WERI-Rb-1 (cell line): ENCODE results near the gene TM4SF18.

Experiments
- DNase-seq: peaks from one replicate; pipeline ENCODE4 v3.0.0-alpha.2; 2020
- H3K27ac ChIP-seq: fragments of 250-450 bp; sonication (Bioruptor Pico); 2 replicates; pipeline ENCODE4 v1.5.1; 2020; ENCODE audit warnings: mild to moderate bottlenecking, moderate library complexity
- H3K27me3 ChIP-seq: fragments of 250-450 bp; sonication (Bioruptor Pico); 2 replicates; pipeline ENCODE4 v1.5.1; 2021; ENCODE audit warnings: mild to moderate bottlenecking, low read depth, moderate library complexity; ENCODE audit not compliant: insufficient read depth, severe bottlenecking
- H3K36me3 ChIP-seq: fragments of 250-450 bp; sonication (Bioruptor Pico); 2 replicates; pipeline ENCODE4 v1.5.1; 2020; ENCODE audit warnings: mild to moderate bottlenecking, moderate library complexity
- H3K4me3 ChIP-seq: 2 replicates; pipeline ENCODE4 v1.5.1; 2011; ENCODE audit warnings: low read depth, mild to moderate bottlenecking, control low read depth, low read length
- H3K9me3 ChIP-seq: fragments of 250-450 bp; sonication (Bioruptor Pico); 2 replicates; pipeline ENCODE4 v1.5.1; 2021; ENCODE audit warnings: mild to moderate bottlenecking, moderate library complexity; ENCODE audit not compliant: severe bottlenecking
- TF ChIP-seq, protein P1 (sequence below): IDR thresholded peaks from 2 replicates; pipeline ENCODE4 v1.5.1; 2011; ENCODE audit warnings: low read depth, mild to moderate bottlenecking, control low read depth, inconsistent platforms, low read length

The TM4SF18 gene

GRCh38 chr3:149369991-149370866, 36.8 kb upstream of the TM4SF18 start:
- Histone ChIP-seq H3K27ac (no peak overlapping the region), H3K9me3 (no peaks in the 10 kb centered on the region), H3K36me3 (no peaks in the 10 kb centered on the region), H3K4me3 (no peak overlapping the region), H3K27me3 (no peaks in the 10 kb centered on the region)
- DNase-seq: no peak
- TF ChIP-seq, protein P1, sequence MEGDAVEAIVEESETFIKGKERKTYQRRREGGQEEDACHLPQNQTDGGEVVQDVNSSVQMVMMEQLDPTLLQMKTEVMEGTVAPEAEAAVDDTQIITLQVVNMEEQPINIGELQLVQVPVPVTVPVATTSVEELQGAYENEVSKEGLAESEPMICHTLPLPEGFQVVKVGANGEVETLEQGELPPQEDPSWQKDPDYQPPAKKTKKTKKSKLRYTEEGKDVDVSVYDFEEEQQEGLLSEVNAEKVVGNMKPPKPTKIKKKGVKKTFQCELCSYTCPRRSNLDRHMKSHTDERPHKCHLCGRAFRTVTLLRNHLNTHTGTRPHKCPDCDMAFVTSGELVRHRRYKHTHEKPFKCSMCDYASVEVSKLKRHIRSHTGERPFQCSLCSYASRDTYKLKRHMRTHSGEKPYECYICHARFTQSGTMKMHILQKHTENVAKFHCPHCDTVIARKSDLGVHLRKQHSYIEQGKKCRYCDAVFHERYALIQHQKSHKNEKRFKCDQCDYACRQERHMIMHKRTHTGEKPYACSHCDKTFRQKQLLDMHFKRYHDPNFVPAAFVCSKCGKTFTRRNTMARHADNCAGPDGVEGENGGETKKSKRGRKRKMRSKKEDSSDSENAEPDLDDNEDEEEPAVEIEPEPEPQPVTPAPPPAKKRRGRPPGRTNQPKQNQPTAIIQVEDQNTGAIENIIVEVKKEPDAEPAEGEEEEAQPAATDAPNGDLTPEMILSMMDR: no peak

DNA sequence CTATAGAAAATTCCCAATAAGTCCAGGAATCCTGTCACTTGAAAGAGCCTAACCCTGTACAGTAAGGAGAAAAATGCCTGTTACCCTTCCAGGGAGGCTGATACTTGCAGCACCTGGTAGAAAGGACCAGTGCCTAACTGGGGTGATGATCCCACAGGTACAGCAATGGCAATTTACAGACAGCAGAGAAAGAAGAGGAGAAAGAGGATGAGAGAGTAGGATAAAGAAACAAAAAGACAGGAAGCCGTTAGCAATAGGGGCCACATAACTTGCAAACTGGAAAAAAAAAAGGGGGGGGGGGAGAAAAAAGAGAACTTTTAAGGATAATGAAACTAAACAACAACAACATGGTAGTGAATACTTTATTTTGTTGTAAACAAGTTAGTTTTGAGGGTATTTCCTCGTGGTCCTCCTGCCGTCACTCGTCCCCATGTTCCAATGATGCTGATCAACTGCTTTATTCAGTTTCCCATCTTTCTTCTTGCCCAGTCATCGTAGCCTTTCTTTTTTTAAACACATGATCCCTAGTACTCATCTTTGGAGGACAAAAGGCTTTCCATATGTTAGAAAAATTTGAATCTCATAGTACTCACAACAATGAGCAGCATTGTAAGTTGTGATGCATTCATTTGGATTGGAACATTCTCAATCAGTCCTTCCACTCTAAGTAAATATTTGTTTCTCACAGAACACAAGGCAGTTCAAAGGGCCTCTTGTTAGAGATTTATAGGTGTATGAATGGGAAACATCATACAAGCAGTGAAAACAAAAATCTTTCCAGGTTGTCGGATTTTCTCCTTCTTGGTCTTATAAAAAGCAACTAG, 35.5 kb upstream of the TM4SF18 start:
- Histone ChIP-seq H3K9me3 (no peaks in the 10 kb centered on the region), H3K4me3 (no peak overlapping the region), H3K27ac (no peak overlapping the region), H3K36me3 (no peaks in the 10 kb centered on the region), H3K27me3 (no peaks in the 10 kb centered on the region)
- no peak for DNase-seq
- TF ChIP-seq, protein P1: no peak

- no peaks in the 10 kb centered on the region for H3K27me3 ChIP-seq
- TF ChIP-seq, protein P1: no peak
- H3K36me3 ChIP-seq: no peaks in the 10 kb centered on the region
- no peak overlapping the region for H3K4me3 ChIP-seq
- H3K9me3 ChIP-seq: no peaks in the 10 kb centered on the region
- DNase-seq: no peak
- no peak overlapping the region for H3K27ac ChIP-seq
These were observed 34.8 kb upstream of the TM4SF18 start for GRCh38 chr3:149368201-149368673.

DNA sequence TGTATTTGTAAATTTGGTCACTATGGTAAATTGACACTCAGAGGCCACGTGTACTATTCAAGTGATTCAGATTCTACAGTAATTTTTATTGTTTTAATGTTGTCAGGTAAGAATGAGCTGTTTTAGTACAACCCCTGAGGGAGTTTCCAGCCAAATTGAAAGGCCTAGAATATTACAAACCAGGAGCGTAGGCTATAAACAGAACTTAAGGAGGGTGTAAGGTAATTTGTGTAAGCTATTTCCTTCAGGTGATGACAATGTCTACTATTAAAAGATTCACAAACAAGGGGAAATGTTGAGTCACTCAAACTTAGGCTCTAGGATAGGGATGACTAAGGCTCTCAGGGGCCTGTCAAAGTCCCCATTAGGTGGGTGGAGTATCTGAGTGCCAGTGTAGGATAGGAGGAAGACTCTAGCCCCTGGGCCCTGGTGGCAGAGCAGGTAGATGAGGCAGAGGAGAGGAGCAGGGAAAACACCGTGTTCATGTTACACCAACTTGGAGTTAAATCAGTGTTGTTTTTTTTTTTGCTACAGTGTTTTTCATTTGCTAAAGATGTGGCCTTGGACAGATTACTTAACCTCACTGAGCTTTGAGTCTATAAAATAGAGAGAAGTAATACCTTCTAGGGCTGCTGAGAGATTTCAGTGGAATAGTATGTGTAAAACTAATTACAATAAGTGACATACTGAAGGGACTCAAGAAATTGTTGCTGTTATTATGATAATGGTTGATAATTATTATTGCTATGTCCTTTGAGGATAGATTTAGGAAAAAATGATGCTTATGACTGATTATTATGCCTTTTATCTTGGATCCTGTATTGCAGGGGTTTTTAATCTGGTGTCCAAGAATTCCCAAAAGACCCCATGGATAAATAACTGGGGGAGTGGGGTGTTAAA, 33.8 kb upstream of the TM4SF18 start:
- no peaks in the 10 kb centered on the region for H3K36me3 ChIP-seq
- H3K4me3 ChIP-seq: no peak overlapping the region
- no peaks in the 10 kb centered on the region for H3K27me3 ChIP-seq
- no peak for DNase-seq
- no peaks in the 10 kb centered on the region for H3K9me3 ChIP-seq
- TF ChIP-seq, protein P1: no peak
- no peak overlapping the region for H3K27ac ChIP-seq

- no peak overlapping the region for H3K27ac ChIP-seq
- TF ChIP-seq, protein P1: no peak
- DNase-seq: no peak
- H3K36me3 ChIP-seq: no peaks in the 10 kb centered on the region
- no peaks in the 10 kb centered on the region for H3K9me3 ChIP-seq
- no peaks in the 10 kb centered on the region for H3K27me3 ChIP-seq
- H3K4me3 ChIP-seq: no peak overlapping the region
These were observed 32.6 kb upstream of the TM4SF18 start for GRCh38 chr3:149366031-149366430.
